NCI-H82 (cell line): ENCODE results near the gene CLIP4.
A peak's percentile ranks its signal among the peaks of the same experiment; 100 is the strongest.

Experiments used
- DNase-seq: peaks from one replicate; lab custom pipeline; 2025; lab: John Stamatoyannopoulos, UW

Gene CLIP4

GRCh38 chr2:29222381-29223179 is 107.4 kb downstream of the CLIP4 start:
- DNase-seq: no peak

GRCh38 chr2:29223257-29223656 is 108.0 kb downstream of the CLIP4 start:
- DNase-seq: no peak

- DNase-seq: no peak
Observed at GRCh38 chr2:29223851-29224692, 108.9 kb downstream of the CLIP4 start.

- DNase-seq: no peak
Observed at GRCh38 chr2:29224693-29225551, 109.7 kb downstream of the CLIP4 start.

GRCh38 chr2:29225814-29226213 is 110.6 kb downstream of the CLIP4 start:
- DNase-seq: no peak

- DNase-seq: no peak
Observed at GRCh38 chr2:29226375-29226774, 111.2 kb downstream of the CLIP4 start.

GRCh38 chr2:29226808-29227207 is 111.6 kb downstream of the CLIP4 start:
- DNase-seq: no peak

DNA sequence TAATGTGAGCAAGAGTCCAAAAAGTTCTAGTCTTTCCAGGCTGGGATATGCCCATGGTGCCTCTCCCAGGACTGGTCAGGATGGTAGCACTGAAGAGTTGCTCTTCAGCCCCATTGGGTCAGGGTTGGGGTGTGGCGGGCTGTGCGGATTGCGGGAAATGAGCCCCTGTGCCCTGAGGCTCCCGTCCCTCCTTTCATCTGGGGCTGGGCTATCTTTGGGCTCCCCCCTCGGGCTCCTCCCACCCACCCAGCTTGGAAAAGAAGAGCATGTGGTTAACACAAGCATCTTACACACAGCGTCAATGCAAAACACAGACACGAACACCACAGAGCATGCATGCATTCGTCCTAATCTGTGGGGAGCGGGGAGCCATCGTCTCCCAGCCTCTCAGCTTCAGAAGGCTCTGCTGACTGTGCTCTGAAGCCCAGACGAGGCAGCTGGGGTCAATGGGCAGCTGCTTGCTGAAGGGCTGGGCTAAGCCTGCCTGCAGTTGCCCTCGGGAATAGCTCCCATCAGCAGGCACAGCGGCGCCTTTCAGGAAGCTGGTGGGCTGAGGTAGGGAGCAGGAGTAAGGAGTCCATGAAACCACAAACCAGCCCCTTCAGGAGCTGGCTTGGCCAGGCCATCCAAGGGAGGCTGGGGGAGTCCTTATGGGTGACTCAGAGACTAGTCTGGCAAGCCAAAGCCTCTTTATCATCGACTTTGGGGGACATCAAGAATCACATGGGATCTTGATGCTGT is 112.9 kb downstream of the CLIP4 start:
- peak; percentile 34 for DNase-seq

DNA sequence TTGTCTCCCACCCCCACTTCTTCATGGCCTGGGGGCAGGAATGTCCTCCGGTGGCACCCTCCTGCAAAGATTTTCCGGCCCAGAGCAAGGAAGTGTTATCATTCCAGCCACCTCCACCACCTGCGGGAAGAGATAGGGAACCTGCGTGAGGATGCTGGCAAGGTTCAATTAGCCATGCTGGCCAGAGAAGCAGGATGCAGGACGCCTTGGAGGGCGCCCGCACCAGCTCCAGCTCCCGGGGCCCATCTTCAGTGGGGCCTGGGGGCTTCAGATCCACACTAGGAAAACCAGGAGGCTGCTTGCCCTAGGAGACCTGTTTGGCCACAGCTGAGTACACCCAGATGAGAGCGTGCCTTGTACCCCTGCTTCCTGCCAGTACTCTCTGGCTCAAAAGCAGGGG is 113.7 kb downstream of the CLIP4 start:
- DNase-seq: no peak

DNA sequence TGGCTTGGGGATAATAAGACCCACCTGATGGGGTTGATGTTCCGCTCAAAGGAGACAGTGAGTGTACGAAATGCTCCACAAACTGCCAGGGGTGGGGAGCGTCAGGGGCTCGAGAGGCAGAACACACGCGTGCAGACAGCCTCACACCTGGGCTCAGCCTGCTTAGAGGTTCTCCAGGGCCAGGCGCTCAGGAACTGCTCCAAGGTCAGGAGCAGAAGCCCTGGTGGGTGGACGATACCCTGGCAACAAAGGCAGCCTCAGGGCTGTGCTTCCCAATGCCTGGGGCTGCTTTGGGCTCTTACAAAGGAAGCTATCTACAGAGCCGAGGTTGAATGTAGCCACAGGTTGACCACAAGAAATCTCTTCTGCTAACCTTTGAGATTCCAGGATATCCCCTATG is 114.4 kb downstream of the CLIP4 start:
- DNase-seq: no peak

DNA sequence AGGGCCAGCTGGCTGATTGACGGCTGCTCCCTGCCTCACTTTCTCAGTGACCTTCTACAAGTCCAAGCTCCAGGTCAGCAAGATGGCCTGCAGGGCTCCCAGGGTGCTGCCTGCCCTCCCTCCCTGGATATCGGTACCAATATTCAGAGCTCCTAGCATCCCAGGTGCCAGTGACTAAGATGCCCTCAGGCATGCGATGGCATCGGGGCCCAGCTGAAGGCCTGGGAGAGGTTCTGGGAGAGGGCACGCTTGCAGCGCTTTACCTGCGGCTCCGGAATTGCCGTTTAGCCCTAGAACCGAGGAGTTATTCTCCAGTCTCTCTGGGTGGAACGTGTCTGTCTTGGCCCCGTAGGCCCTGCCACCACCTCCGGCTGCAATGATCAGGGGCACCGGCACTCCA is 116.8 kb downstream of the CLIP4 start:
- DNase-seq: no peak

DNA sequence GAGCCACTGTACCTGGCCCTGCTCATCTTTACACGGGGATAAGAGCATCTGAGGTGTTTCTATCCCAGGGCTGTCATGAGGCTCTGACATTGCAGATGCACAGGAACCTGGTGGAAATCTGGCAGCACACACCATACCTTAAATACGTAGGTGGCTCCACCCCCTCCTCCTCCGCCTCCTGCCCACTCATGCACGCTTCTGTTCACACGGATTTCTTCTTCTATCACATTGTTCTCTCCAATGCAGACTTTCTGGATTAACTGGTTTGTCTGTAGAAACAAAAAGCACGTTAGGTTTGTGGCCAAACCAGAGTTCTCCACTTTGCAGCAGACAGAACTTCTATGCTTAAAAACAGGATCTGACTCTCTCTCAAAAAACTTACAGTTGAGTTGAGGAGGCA is 118.2 kb downstream of the CLIP4 start:
- no peak for DNase-seq

DNA sequence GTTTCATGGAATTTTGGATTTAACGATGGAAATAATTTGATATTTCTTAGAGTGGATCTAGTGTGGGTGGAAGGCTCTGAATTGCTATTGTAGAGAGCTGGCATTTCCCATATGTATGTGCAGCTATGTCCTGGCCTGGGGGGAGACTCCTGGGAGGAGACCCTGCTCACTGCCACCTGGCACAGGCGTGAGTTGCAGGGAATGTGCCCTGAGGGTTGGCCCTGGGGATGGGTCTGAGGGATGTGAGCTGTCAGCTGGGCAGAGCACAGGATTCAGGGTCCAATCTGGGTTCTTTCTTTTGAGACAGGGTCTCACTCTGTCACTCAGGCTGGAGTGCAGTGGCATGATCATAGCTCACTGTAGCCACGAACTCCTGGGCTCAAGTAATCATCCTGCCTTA is 120.2 kb downstream of the CLIP4 start:
- DNase-seq: no peak

DNA sequence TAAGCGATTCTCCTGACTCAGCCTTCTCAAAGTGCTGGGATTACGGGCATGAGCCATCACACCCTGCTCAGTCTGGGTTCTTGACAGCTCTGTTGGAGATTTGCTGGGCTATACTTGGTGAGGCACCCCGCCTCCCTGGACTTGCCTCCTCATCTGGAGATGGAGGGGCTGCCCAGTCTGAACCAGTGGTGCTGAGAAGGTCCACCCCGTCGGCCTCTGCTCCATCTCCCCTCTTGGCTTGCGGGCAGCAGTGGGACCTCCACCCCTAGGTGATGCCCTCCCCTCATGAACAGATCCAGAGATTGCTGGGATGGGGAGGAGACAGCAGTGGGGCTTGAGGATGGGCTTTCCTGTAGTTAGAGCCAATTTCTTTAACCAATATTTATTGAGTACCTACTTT is 120.9 kb downstream of the CLIP4 start:
- no peak for DNase-seq

DNA sequence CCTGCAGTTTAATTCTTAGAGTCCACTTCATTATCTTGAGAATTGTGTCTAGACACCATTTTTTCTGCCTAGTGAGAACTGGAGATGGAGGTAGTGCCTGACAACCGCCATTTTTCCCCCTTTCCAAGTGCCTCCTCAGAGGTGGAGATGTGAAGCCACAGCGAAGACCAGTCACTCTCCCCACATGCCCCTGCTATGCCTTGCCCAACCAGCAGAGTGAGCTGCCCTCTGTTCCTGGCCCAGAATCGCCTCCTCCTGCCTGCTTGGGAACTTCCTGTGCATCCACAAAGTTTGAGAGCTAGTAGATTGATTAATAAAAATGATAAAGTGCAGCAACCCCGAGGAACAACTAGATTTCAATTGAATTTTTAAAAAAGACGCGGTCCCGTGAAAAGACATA is 123.3 kb downstream of the CLIP4 start:
- DNase-seq: peak; percentile 76
